HCT116 (cell line): Measurements from ENCODE around the gene OPN1SW.

ENCODE experiments used
- CEBPB ChIP-seq: IDR thresholded peaks from 2 replicates; pipeline ENCODE4 v1.6.1; 2012; ENCODE audit warnings: low read depth
- CTCF ChIP-seq, 3 experiments: fragments of 200-600 bp in 1 of 3; sonication (generic) in 1 of 3; IDR thresholded peaks in 2 of 3; conservative IDR thresholded peaks in 1 of 3; 2 replicates each; pipeline ENCODE4 v1.5.1; 2012 to 2017; ENCODE audit warnings: low read depth in 2 of 3, low read length in 2 of 3, antibody characterized with exemption in 1 of 3, borderline replicate concordance in 1 of 3, control low read depth in 1 of 3, mild to moderate bottlenecking in 1 of 3, mixed read lengths in 1 of 3, mixed run types in 1 of 3, moderate library complexity in 1 of 3; ENCODE audit not compliant: insufficient read depth in 1 of 3
- EGR1 ChIP-seq: IDR thresholded peaks from 2 replicates; pipeline ENCODE4 v1.6.1; 2012; ENCODE audit warnings: low read depth
- EZH2 ChIP-seq: fragments of 200-600 bp; sonication (generic); IDR thresholded peaks from 2 replicates; pipeline ENCODE4 v1.6.1; 2017; ENCODE audit warnings: antibody characterized with exemption, mixed run types
- JUND ChIP-seq: IDR thresholded peaks from 2 replicates; pipeline ENCODE4 v1.6.1; 2012
- RAD21 ChIP-seq: IDR thresholded peaks from 2 replicates; pipeline ENCODE4 v1.6.1; 2012; ENCODE audit warnings: low read depth, mild to moderate bottlenecking
- YY1 ChIP-seq: IDR thresholded peaks from 2 replicates; pipeline ENCODE4 v1.6.1; 2011; ENCODE audit warnings: low read length, low read depth, moderate library complexity, mild to moderate bottlenecking; ENCODE audit not compliant: insufficient replicate concordance; ENCODE audit errors: extremely low read depth
- ZNF274 ChIP-seq: fragments of 200-500 bp; sonication (Bioruptor generic); IDR thresholded peaks from 2 replicates; pipeline ENCODE4 v1.6.1; 2014; ENCODE audit warnings: mild to moderate bottlenecking, low read depth, low read length, inconsistent platforms
- TF ChIP-seq, protein P1 (sequence below): IDR thresholded peaks from 2 replicates; pipeline ENCODE4 v1.6.1; 2012; ENCODE audit warnings: low read depth
- TF ChIP-seq, protein P2 (sequence below): IDR thresholded peaks from 2 replicates; pipeline ENCODE4 v1.6.1; 2011; ENCODE audit warnings: mild to moderate bottlenecking, low read length, moderate library complexity; ENCODE audit not compliant: insufficient replicate concordance; ENCODE audit errors: extremely low read depth

DNA sequence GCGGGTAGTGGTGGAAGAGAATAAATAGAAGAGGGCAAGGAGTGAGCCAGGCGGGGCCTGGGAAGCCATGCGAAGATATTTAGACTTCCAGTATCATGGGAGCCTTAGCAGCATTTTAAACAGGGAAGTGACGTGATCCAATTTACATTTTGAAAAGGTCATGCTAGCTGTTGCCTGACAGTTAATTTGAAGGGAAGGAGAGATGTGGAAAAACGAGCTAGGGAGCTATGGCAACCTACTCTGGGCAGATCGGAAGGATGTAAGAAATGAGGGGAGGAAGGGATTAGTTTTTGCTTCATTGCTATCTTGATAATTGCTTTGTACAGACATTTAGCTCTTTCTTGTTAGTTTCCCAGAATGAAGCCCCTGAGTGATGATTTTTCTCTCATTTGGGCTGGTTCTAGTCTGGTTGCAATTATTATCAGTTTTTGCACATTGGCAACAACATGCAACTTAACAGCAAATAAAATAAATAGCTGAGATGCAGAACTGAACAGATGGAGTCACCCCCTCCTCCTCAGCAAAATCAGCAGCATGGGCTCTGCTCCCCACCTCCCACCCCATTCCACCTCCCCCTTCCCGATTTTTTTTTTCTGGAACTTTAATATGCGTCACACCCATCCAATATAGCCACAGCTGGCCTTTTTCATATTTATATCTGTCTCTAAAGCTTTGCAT lies 49.4 kb downstream of the OPN1SW start:
- TF ChIP-seq CTCF (IDR thresholded peaks at IDR 0.05 in 2 of 3, conservative IDR thresholded peaks at IDR 0.05 in 1 of 3; ENCODE audit: borderline replicate concordance in 1 of 3, insufficient read depth in 1 of 3, low read depth in 2 of 3, low read length in 2 of 3) (no peak), EGR1 (no peak), RAD21 (no peak), JUND (no peak), ZNF274 (no peak), EZH2 (no peak), CEBPB (no peak), YY1 (no peak)
- TF ChIP-seq, protein P1, sequence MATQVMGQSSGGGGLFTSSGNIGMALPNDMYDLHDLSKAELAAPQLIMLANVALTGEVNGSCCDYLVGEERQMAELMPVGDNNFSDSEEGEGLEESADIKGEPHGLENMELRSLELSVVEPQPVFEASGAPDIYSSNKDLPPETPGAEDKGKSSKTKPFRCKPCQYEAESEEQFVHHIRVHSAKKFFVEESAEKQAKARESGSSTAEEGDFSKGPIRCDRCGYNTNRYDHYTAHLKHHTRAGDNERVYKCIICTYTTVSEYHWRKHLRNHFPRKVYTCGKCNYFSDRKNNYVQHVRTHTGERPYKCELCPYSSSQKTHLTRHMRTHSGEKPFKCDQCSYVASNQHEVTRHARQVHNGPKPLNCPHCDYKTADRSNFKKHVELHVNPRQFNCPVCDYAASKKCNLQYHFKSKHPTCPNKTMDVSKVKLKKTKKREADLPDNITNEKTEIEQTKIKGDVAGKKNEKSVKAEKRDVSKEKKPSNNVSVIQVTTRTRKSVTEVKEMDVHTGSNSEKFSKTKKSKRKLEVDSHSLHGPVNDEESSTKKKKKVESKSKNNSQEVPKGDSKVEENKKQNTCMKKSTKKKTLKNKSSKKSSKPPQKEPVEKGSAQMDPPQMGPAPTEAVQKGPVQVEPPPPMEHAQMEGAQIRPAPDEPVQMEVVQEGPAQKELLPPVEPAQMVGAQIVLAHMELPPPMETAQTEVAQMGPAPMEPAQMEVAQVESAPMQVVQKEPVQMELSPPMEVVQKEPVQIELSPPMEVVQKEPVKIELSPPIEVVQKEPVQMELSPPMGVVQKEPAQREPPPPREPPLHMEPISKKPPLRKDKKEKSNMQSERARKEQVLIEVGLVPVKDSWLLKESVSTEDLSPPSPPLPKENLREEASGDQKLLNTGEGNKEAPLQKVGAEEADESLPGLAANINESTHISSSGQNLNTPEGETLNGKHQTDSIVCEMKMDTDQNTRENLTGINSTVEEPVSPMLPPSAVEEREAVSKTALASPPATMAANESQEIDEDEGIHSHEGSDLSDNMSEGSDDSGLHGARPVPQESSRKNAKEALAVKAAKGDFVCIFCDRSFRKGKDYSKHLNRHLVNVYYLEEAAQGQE: no peak
- TF ChIP-seq, protein P2, sequence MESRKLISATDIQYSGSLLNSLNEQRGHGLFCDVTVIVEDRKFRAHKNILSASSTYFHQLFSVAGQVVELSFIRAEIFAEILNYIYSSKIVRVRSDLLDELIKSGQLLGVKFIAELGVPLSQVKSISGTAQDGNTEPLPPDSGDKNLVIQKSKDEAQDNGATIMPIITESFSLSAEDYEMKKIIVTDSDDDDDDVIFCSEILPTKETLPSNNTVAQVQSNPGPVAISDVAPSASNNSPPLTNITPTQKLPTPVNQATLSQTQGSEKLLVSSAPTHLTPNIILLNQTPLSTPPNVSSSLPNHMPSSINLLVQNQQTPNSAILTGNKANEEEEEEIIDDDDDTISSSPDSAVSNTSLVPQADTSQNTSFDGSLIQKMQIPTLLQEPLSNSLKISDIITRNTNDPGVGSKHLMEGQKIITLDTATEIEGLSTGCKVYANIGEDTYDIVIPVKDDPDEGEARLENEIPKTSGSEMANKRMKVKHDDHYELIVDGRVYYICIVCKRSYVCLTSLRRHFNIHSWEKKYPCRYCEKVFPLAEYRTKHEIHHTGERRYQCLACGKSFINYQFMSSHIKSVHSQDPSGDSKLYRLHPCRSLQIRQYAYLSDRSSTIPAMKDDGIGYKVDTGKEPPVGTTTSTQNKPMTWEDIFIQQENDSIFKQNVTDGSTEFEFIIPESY: no peak
